Activated effector memory CD4-positive, alpha-beta T cell treated with anti-CD3 and anti-CD28 coated beads, Interleukin-2, amount 50 U/mL, for 16 hours (primary cell): ENCODE results near the gene PCIF1.
"Not testable (repeated sequence)": the region's sequence is repeated elsewhere in the genome, so short reads cannot be mapped to it uniquely, and the experiment has no call there.

ENCODE experiments used
- DNase-seq: peaks from one replicate; pipeline ENCODE4 v3.0.0-alpha.2; 2020

PCIF1 gene

GRCh38 chr20:45934586-45935415, at the start of gene PCIF1:
PCIF1 (plus strand) TSS chr20:45934683; CDS start chr20:45939000, 4,317 bp downstream.
- peak; percentile 99 for DNase-seq

DNA sequence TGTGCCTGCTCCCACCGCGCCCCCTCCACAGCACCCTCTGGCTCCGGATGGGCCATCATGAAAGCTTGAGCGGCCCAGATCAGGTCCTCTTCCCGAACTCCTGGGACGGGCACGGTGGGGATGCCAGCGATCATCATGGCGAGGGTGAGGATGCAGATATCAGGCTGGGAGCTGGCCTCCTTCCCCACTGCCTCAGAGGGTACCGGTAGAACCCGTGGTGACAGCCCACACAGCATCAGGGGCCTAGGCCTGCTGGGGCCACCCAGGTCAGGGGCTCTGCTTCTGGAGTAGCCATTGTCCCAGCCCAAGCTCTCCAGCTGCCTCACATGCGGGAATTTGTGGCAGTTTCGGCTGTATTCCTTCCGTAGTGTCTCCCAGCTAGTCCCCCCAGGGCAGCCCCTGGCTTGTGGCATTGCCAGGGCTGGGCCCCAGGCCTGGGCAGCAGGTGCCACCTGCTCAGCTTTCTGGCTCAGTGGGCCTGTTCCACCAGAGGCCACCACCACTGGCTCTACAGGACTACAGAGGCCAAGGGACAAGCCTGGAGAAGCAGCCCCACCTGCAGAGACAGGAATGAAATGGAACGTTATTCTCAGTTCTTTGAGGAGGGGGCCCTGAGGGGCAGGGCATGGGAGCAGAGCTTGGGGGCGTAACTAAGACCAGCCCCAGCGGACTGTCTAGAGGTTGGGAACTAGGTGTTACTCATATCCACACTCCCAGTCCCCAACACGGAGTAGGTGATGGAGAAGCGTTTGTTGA, 47.7 kb upstream of the PCIF1 start:
- no peak for DNase-seq

DNA sequence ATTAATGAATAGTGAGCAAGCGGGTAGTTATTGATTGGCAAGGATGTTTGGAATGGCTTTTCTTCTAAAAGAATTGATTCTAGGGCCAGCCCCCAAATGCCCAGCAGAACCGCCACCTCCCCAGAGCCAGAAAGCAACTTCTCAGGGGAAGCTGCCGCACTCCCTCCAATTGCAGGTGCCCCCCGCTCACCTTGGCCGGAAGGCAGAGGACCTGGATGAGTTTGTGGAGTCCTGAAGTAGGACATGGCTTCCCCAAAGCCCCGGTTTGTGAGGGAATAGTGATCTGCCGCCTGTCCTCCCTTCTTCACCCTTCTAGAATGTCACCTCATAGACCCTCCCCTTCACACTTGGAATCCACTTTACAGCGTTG, 47.2 kb upstream of the PCIF1 start, which contains the start of gene SPATA25:
Gene SPATA25, minus strand, starts transcription at position 277 of the 370 bp plus-strand sequence. Its CDS starts 32 bp downstream, at position 245.
- no peak for DNase-seq

GRCh38 chr20:45888681-45889080, 45.8 kb upstream of the PCIF1 start:
- no peak for DNase-seq

GRCh38 chr20:45890077-45890984, 44.2 kb upstream of the PCIF1 start:
- peak; percentile 79 for DNase-seq

GRCh38 chr20:45890985-45891983, 43.2 kb upstream of the PCIF1 start, which contains the start of the genes CTSA and NEURL2:
CTSA (plus strand) TSS chr20:45891335; CDS start chr20:45891569, 234 bp downstream.
NEURL2 (minus strand) TSS chr20:45891208; CDS start chr20:45890991, 217 bp downstream.
- peak; percentile 94 for DNase-seq

DNA sequence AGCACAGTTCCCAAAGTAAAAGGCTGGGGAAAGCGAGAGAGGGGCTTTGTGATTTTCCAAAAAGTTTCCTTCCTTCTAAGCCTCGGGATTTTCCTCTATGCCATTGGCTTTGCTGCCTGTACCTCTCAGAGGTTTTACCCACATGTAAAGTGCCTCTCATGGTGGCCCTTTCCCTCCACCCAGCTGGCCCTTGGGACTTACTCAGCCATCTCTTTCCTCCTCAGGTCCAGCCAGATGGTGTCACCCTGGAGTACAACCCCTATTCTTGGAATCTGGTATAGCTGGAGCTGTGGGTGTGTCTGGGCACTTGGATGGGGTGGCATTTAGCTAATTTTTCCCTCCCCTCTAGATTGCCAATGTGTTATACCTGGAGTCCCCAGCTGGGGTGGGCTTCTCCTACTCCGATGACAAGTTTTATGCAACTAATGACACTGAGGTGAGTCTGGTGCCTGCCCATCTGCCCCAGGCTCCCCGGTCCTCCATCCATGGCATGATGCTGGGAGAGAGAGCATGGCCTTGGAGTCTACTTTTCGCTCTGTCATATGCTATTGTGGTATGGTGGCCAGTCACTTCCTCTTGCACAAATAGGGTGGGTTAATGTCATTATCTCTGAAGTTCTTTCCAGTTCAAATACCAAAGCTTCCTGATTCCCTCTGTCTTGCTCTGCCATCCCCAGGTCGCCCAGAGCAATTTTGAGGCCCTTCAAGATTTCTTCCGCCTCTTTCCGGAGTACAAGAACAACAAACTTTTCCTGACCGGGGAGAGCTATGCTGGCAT, 42.2 kb upstream of the PCIF1 start:
- no peak for DNase-seq

DNA sequence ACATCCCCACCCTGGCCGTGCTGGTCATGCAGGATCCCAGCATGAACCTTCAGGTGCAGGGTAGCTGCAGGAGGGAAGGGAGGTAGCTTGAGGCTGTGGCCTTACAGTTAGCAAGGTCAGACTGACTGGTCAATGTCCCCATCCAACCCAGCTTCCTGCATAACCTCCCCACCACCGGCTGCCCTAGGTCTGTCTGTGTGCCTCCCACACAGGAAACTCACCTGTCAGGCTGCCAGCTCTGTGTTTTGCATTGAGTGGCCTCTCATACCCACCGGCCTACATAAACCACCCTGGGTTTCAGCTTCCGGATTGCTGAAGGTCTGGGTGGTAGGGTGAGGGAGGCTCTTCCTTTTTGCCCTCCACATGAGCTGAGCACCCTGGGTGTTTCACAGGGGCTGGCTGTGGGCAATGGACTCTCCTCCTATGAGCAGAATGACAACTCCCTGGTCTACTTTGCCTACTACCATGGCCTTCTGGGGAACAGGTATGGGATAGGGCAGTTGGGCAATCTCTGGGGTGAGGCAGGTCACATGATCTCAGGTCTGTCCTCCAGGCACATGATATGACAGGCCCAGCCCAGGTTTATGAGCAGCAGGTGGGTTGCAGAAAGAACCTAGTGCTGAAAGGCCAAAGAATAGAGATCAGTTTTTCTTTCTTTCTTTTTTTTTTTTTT, 41.5 kb upstream of the PCIF1 start:
- peak; percentile 78 for DNase-seq

DNA sequence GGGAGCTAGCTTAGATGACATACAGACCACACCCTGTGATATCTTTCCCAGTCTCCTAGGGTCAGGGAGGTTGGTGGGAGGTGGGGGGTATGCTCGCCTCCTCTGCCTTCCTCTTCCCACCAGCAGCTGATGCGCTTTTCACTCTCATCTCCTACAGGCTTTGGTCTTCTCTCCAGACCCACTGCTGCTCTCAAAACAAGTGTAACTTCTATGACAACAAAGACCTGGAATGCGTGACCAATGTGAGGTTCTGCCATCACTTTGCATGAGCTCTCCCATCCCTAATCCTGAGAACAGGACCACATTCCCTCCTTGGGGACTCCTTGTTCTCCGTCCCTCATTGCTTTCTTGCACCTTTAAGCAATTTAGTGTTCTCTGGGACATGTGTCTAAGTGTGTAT, 40.7 kb upstream of the PCIF1 start:
- no peak for DNase-seq

GRCh38 chr20:45894797-45895196, 39.7 kb upstream of the PCIF1 start:
- no peak for DNase-seq

DNA sequence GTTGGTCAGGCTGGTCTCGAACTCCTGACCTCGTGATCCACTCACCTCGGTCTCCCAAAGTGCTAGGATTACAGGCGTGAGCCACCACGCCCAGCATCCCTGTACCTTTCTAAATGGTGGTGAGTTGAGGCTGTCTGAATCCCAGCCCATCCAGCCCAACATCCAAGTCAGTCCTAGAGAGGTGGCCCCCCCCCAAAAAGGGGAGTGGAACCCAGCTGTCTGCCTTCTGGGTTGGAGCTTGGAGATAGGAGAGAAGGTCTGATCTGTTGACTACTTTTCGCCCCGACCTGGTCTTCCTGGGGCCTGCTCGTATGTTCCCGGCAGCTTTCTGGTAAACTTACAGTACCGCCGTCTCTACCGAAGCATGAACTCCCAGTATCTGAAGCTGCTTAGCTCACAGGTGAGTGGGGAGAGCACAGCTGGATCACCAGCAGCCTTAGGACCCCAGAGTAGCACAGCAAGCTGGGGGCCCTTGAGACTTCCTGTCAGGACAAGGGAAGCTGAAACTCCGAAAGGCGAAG, 37.8 kb upstream of the PCIF1 start:
- DNase-seq = no peak

DNA sequence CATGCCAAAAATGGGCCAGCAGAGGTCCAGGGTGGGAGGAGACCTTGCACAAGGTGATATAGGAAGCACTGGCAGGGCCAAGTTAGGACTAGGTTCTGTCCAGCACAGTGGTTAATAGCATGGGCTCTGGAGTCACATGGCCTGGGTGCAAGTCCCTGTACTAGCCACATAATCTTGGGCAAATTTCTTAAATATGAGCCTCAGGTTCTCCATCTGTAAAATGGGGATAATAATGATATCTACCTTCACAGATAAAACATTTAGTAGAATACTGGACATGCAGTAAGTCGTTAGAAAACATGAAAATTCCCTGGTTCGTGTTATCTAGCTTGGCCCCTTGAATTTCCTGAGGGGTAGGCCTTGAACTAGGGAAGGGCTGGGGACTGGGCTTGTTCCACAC, 37.2 kb upstream of the PCIF1 start:
- no peak for DNase-seq

DNA sequence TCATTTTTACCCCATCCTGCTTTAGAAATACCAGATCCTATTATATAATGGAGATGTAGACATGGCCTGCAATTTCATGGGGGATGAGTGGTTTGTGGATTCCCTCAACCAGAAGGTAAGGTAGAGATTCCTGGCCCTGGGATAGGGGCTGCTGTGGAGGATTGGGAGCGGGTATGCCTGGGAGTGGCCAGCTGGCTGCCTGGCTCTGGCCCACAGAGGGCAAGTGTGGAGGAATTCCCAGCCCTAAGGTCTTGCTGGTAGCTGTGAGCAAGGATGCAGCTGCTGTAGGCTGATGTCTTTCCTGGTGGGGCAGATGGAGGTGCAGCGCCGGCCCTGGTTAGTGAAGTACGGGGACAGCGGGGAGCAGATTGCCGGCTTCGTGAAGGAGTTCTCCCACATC, 36.8 kb upstream of the PCIF1 start:
- no peak for DNase-seq

- no peak for DNase-seq
Observed at GRCh38 chr20:45898285-45898684, 36.2 kb upstream of the PCIF1 start.

DNA sequence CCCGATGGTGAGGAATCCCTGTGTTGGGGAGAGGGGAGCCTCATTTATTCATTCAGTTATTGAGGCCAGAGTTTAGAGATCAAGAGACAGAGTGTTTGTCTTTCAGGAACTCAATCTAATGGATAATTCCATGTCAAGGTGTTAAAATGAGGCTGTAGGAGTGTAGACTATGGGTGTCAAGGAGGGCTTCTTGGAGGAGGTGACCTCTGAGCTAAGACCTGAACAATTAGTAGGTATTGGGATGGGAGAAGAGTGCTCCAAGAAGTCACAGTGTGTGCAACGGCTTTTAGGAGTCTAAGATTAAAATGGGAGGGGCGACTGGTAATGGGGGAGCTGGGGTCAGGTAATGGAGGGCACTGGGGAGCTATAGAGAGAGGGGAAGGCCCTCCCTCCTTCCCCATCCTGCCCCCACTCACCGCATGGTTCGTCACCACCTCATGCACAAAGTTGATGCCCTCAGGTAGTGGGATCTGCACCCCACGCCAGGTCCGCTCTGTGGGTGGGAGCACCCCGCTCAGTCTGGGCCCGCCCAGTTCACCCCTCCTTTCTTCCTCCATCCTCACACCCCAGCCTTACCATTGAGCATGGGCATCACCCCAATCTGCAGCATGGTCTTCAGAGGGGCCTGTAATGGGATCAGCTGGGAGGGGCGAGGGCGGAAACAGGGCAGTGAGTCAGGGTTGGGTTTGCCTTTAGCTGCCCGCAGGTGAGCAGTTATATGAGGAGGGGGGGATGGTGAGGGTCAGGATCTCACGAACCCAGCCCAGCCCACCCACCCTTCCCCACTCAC, 35.2 kb upstream of the PCIF1 start:
- DNase-seq = no peak

- not testable (repeated sequence) for DNase-seq
Observed at GRCh38 chr20:45901332-45901731, 33.2 kb upstream of the PCIF1 start.

GRCh38 chr20:45902199-45902701, 32.2 kb upstream of the PCIF1 start:
- DNase-seq = no peak
